ENCODE results near the gene IPO5. TPM values are rescaled to one million over a fixed set of nuclear protein-coding genes. Genes with fewer than 3 reads are reported as not detected.

The IPO5 gene
- total and polyA plus RNA-seq, 2 of the 8 experiments (the other 6 are each of a cell fraction or from before 2014, with no cell fraction given), result 143 to 410 TPM

DNA sequence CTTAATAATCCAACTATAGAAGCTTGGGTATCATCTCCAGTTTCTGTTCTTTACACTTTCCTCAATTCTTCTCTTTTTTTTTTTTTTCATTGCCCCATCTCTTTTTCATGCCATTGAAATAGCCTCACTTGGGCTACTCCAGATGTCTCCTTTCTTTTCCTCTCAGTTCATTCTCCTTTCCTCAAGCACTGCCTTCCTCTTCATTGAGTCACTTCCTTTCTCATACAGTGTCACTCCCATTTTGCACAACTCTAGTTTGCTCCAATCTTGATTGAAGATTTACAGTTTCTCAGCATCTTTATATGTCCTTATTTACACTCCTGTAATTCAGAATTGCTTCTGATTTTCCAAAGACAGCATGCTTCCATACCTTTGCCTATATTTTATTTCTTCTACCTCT is 61.3 kb downstream of the IPO5 start (continued):
- TF ChIP-seq, protein P1, sequence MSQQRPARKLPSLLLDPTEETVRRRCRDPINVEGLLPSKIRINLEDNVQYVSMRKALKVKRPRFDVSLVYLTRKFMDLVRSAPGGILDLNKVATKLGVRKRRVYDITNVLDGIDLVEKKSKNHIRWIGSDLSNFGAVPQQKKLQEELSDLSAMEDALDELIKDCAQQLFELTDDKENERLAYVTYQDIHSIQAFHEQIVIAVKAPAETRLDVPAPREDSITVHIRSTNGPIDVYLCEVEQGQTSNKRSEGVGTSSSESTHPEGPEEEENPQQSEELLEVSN (IDR thresholded peaks at IDR 0.05), result no peak
- TF ChIP-seq HDAC2 (IDR thresholded peaks at IDR 0.05; ENCODE audit: borderline replicate concordance in 1 of 2, low read depth in 2 of 2, low read length in 2 of 2) (no peak), CEBPB (IDR thresholded peaks at IDR 0.05; ENCODE audit: low read depth, low read length) (no peak)
